Measurements from ENCODE around the gene UNC45A.

GRCh38 chr15:90981681-90982080 is 46.6 kb downstream of the UNC45A start:
- TF ChIP-seq CTCF (conservative IDR thresholded peaks at IDR 0.05; ENCODE audit: low read length) (no peak), EZH2phosphoT487 (IDR thresholded peaks at IDR 0.05; ENCODE audit: borderline replicate concordance, low read depth, low read length) (no peak)
